Right lobe of liver (tissue), 4 donors: ENCODE data around the gene CTDSPL2.

Source experiments
- CTCF ChIP-seq, 4 donors: fragments of 200-600 bp in 3 of 4; fragments of 450-650 bp in 1 of 4; IDR thresholded peaks; one replicate each; pipeline versions ENCODE4 v1.5.1 to v1.8.0; 2016 to 2022; ENCODE audit warnings: antibody characterized with exemption in 4 of 4, mild to moderate bottlenecking in 2 of 4
- POLR2A ChIP-seq: fragments of 450-650 bp; IDR thresholded peaks from one replicate; pipeline ENCODE4 v1.6.1; 2017; ENCODE audit warnings: antibody characterized with exemption, mild to moderate bottlenecking
- donor health status: DM: no; HTN: no; CAD: no.
- donor health status: DM: no; HTN: no; CAD: no.
- donor health status: DM: no; HTN: yes; CAD: no.

DNA sequence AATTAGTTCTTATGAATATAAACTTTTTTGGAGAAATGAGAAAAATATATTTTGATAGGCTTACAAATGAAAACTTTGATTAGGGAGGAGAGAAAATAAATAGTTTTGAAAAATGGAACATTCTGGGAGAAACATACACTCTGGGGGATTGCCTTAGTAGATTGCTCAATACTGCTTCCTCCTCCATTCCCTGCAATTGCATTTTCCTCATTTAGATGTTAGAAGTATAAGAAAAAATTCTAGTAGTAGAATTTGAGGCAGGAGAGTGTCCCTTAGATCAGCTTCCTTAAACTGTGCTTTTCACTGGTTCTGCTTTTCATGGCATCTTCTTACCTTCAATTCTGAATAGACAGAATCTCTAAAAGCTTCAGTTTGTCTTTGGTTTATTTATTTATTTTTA is 46.2 kb upstream of the CTDSPL2 start:
- no peak for TF ChIP-seq CTCF (IDR thresholded peaks at IDR 0.05)
- TF ChIP-seq POLR2A, result no peak
